Forelimb muscle (tissue), 1 donor: ENCODE results near the gene APOL6. TPM values are rescaled to one million over a fixed set of nuclear protein-coding genes. Genes with fewer than 3 reads are reported as not detected.
"Not testable (repeated sequence)": the region's sequence is repeated elsewhere in the genome, so short reads cannot be mapped to it uniquely, and the experiment has no call there.

Source experiments
- DNase-seq: peaks from one replicate; pipeline ENCODE4 v3.0.0-alpha.2; 2013; ENCODE audit warnings: low read depth
- polyA plus RNA-seq: library from polyadenylated mRNA; unstranded; fragments of 120-200 nt; gene quantifications from one replicate; pipeline ENCODE4 v1.2.1, GENCODE V29; 2013; ENCODE audit not compliant: insufficient read length

APOL6 gene
- polyA plus RNA-seq, 1 donor = 1.3 TPM

DNA sequence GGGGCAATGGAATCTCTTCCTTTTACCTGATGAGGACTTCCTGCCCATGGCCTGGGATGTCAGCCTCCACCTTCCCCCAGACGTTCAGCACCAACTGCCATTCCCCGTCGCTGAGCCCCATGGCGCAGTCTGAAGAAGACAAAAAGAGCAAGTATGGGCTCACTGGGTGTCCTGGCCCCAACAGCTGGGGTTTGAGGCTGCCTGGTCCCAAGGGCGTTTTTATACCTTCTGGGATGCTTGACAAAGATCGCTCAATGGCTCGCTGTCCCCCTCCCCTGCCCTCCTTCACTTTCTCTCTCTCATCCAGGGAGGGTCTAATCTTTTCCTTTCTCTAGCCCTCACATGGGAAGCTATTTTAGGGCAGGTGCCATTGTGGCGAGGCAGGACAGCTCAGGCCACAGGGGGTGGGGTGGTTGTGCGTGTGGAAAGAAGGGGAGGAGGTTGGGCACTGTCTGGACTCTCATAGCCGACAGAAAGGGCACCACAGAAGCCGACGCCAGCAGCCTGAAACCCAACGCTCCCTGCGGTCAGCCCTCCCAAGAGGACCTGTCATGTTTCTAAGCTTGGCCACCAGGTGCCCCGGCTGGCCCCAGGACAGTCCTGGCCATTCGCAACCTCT, 31.0 kb upstream of the APOL6 start, which contains the start of gene MB:
Gene MB, minus strand, starts transcription at position 193 of the 619 bp plus-strand sequence. Its CDS starts 72 bp downstream, at position 121.
- DNase-seq = no peak

DNA sequence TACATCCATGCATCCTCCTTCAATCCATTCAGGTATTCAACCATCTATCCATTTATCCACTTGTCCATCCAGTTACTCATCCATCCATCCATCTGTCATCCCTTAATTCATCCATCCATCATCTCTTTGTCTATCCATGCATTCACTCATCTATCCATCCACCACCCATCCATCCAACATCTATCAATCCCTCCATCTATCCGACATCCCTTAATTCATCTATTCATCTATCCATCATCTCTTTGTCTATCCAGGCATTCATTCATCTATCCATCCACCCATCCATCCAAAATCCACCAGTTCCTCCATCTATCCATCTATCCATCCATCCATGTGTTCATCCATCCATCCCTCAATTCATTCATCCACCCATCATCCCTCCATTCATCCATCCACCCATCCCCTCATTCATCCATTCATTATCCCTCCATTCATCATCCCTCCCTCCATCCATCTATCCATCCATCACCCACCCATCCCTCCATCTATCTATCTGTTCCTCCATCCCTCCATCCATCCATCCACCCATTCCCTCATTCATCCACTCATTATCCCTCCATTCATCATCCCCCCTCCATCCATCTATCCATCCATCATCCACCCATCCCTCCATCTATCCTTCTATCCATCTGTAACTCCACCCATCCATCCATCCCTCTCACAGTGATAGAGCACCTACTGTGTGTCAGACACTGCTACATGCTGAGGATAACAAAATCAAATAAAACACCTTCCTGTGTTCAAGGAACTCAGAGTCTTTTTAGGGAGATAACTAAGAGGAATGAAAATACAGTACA, 29.6 kb upstream of the APOL6 start:
- no peak for DNase-seq

DNA sequence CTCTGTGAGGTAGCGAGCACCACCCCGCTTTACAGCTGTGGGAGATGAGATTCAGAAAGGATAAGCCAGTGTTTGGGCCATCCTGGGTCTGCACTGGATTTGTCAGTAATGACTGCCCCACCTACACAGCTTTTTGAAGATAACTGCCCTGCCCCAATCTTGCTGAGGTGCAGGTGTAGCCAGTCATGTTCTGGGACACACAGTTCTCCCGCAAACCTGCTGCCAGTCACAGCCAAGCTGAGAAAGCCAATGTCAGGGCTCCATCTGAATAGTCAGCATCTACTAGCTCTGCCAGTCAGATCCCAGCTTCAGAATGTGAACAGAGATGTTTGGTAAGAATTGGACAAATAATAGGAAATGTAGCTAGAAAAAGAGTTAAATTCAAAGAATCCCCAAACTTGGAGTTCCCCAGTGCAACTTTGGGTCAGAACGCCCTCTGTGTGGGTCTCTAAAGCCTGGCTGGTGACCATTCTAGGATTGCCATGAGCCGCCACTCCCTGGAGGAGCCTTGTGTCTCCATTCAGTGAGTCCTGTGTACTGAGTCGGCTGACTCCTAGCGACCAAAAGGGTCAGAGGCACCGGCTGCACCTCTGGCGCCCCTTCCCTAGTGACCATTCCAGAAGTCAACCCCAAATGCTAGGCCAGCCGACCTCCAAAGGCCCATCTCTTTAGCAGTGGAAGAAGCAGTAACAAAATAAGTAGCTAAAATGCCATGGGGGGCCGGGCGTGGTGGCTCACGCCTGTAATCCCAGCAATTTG, 28.7 kb upstream of the APOL6 start:
- no peak for DNase-seq

DNA sequence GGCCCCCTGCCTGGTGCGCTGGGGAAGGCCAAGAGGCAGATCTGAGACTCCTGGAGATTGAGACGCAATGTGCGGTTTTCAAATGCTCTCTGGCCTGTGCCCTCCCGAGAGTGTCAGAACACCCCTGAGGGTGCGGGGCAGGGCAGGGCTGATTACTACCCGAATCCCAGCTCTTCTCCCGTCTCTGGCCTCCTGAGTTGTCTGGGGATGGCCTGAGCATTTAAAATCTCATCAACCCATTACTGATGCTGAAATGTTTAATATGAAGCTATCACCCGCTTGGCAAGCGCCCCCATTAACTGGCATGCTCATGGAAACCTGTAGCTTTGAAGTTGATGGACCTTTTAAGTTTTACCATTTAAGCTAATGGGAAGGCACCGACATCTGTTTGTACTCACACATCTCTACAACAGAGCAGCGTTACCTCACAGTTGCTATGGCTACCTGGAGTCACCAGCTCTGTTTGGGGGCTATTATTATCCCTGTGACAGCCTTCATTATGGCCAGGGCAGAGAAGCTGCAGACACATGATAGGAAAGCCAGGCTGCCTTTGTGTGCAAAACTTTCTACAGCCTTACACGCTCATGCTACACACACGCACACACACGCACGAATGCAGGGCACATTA, 27.5 kb upstream of the APOL6 start:
- DNase-seq = no peak

DNA sequence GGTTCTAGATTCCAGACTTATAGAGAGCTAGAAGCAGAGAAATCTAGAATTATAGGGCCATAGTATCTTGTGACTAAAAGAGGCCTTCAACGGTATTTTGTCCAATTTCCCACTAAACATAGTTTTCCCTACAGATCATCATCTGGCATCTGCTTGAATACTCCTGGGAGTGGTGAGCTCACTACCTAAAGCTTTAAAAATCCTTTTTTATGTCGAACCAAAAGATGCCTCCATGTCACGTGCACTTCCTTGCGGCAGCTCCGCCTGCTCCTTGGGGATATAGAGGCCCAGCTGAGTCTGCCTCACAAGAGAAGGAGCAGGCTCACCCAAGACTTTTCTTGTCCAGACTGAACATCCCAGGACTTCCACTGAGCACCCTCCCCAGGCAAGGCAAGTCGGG, 26.8 kb upstream of the APOL6 start:
- DNase-seq = no peak

GRCh38 chr22:35622191-35622913, 25.9 kb upstream of the APOL6 start:
- DNase-seq = no peak

- not testable (repeated sequence) for DNase-seq
Measured at GRCh38 chr22:35623885-35624284, 24.4 kb upstream of the APOL6 start.

DNA sequence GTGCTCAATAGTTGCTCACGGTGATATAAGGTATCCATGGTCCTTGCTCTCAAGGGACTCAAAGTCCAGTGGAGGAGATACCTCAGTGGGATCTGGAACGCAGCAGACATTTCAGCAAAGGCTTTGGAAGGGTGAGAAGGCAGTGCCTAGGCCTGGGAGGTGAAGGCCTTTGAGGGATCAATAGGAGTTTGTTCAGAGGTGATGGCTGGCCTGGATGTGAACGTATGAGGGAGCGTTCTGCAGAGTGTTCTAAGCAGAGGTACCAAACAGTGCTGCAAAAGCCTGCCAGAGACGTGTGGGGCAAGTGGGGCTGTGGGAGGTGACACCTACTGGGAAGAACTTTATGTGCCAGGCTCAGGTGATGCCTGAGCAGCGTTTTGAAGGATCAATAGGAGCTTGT, 23.7 kb upstream of the APOL6 start:
- DNase-seq = no peak

GRCh38 chr22:35625763-35626432, 22.3 kb upstream of the APOL6 start:
- DNase-seq = no peak

GRCh38 chr22:35627267-35628041, 20.8 kb upstream of the APOL6 start:
- DNase-seq = no peak

- DNase-seq = no peak
Measured at GRCh38 chr22:35628732-35629131, 19.5 kb upstream of the APOL6 start.

- DNase-seq = no peak
Measured at GRCh38 chr22:35629406-35630216, 18.6 kb upstream of the APOL6 start.

DNA sequence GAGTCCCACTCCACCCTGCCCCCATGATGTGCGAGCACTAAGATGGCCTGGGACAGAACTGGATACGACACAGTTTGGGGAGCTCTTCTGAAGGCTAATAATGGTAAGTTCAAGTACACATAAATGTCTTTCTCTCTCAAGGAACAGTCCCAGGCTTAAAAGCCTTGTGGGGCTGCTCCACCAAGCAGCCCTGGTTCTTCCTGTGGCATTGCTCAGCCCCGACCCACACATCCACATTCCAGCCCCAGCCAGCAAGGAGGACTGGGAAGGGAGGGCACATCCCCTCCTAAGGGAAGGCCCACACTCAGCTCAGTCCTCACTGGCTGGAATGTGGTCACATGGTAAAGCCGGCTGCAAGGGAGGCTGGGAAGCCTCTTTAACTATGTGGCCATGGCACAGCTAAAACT, 17.9 kb upstream of the APOL6 start:
- DNase-seq = no peak

- DNase-seq = no peak
Measured at GRCh38 chr22:35630891-35631290, 17.4 kb upstream of the APOL6 start.

GRCh38 chr22:35631597-35631996, 16.6 kb upstream of the APOL6 start:
- DNase-seq = no peak

GRCh38 chr22:35632935-35633334, 15.3 kb upstream of the APOL6 start:
- DNase-seq = no peak

- DNase-seq = no peak
Measured at GRCh38 chr22:35633520-35633919, 14.7 kb upstream of the APOL6 start.

DNA sequence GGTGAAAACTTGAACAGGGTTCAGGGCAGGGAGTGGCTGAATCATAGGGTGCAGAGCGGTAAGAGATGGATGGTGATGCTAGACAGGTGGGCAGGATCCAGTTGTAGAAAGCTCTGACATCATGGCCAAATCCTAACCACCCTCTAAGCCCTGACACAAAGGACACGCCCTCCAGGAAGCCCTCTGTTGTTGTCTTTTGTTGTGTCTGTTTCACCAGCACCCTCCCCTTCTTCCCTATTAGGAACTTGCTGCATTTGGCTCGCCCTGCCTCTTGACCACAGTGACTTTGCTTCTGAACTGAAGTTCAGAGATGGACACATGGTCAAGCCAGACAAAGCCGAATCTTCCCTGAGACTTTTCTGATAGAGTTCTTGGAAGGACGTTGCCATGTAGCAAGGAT, 14.2 kb upstream of the APOL6 start:
- DNase-seq = no peak

DNA sequence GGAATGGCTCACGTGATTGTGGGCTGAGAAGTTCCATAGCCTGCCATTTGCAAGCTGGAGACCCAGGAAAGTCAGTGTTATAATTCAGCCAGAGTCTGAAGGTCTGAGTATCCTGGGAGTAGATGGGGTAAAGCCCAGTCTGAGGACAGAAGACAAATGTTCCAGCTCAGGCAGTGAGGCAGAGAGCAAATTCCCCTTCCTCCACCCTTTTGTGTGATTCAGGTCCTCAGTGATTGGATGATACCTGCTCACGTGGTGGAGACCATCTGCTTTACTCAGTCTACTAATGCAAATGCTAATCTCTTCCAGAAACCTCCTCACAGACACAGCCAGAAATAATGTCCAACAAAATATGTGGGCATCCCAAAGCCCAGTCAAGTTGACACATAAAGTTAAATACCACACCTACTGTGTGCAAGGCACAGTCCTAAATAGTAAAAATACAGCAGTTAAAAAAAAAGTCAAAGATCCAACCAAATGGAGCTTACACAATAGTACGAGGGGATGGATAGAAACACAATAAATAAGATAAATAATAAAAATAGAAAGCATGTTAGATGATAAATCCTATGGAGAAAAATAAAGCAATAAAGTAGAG, 13.2 kb upstream of the APOL6 start:
- no peak for DNase-seq
